GM20000 (cell line): Measurements from ENCODE around the gene HEBP1.

Source experiments
- DNase-seq: peaks from one replicate; pipeline ENCODE4 v3.0.0; 2012; ENCODE audit warnings: low spot score
- CTCF ChIP-seq: IDR thresholded peaks from 2 replicates; pipeline ENCODE4 v1.5.1; 2012; ENCODE audit warnings: mild to moderate bottlenecking, control low read depth; ENCODE audit errors: extremely low read depth, missing control alignments

HEBP1 gene

DNA sequence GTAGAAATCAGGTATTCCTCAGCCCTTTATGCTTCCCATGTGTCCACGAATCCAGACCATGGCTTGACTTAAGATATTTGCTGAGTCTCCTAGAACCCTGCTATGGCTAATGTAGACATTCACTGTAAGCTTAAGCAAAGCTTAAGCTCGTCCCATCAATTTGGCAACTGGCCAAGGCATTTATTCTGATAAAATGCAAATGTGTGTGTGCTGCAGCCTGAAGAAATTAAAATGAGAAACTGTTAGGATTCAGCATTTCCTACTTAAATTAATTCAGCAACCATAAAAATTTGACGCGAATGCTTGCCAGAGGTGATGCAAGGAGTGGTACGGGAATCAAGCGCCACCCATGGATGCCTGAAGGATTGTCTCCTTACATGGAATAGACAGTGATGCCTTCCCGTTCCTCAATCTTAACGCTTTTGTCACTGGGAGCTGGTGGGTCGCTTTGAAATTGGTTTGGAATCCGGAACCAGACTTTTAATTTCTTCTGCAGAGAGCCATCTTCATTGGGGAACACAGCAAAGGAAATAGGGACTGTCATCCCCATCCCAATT lies 13.2 kb downstream of the HEBP1 start:
- DNase-seq = no peak
- TF ChIP-seq CTCF = no peak

DNA sequence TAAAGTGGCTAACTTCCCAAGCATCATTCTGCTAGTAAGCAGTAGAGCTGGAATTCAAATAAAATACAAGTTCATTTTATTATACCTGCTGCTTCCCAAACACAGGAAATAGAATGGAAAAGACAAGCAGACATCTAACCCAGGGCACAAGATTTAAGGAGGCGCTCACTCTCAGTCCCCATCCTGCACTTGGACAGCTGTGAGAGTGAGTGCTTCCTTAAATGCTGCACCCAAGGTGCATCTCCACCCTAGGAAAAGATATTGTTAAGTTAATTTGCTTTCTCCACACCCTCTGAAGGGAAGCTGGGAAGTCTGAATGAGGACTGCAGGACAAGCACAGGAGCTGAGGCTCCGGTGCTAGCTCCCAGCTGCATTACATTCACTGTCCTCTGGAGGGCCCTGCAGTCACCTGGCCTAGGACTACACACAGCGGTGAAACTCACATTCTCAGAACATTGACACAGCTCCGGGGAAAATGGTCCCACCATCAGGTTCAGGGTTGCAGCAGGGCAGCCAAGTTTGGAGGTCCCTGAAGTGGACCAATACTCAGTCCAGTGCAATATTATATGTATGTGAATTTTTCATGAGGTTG lies 14.2 kb downstream of the HEBP1 start:
- no peak for TF ChIP-seq CTCF
- DNase-seq = no peak

- DNase-seq = no peak
- no peak for TF ChIP-seq CTCF
These were observed 15.9 kb downstream of the HEBP1 start for GRCh38 chr12:12984149-12984548.

DNA sequence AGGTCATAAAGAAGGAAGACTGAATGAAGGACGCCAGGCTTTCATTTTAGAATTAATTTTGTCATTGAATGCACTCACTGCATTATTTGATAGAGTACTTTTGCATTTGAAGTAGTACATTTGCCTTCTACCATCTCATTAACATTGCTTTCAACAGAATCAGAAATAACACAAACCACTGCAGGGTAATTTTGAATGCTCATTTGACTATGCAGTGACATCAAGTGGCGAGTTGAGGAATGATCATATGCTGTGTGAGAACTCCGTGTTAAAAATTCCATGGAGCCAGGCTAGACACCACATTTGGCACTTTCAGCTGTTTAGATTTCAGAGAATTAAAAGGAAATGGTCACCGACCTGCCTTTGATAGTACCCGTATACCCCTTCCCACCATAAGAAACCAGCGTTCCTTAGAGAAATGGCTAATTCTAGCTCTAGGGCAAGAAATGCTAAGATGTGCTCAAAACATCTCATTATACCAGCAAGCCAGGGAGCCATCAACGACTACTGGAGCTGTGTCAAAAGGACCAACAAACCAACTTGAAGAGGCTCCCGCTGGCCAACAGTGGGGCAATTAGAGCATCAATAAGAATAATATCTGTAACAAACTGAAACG lies 16.5 kb downstream of the HEBP1 start:
- no peak for DNase-seq
- no peak for TF ChIP-seq CTCF

GRCh38 chr12:12982331-12982730 lies 17.7 kb downstream of the HEBP1 start:
- no peak for DNase-seq
- TF ChIP-seq CTCF = no peak

GRCh38 chr12:12979731-12980259 lies 20.3 kb downstream of the HEBP1 start:
- TF ChIP-seq CTCF = no peak
- no peak for DNase-seq

GRCh38 chr12:12979126-12979525 lies 20.9 kb downstream of the HEBP1 start:
- no peak for DNase-seq
- no peak for TF ChIP-seq CTCF
